HG02885 (cell line): ENCODE measurements around the gene ELK4.

Experiments
- ATAC-seq: cut with Tn5 transposase; IDR thresholded peaks from one replicate; pipeline ENCODE4 v1.9.1; 2021; ENCODE audit warnings: mild to moderate bottlenecking; ENCODE audit not compliant: unreplicated experiment, poor library complexity

ELK4 gene

DNA sequence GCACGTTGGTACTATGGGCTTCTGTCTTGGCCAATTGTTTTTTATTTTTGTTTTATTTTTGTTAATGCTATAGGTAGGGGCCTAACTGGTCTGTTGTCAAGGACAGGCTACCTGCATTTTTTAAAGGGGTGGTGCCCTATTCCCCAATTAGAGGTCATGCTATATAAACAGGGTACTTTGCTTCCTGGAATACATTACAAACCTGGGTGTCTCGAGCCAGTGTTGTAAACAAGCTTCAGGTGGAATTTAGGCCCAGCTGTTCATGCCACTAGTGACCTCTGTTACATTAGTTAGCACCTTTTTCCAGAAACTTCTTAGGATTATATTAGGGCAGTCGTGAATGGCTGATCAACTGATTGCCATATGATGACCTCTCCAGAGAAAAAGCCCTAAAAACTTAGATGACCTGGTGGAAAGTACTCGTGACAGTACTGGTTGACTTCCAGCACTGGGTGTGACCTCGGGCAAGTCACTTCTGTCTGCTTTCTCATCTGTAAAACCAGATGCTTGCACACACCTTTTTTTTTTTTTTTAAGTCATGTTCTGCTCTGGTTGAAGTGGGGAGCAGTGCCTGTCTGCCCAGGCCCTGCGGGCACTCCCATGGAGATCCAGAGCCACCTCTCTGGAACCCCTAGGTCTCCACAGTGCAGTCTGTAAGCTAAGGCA, 46.5 kb downstream of the ELK4 start:
- no peak for ATAC-seq

GRCh38 chr1:205584732-205585131, 47.1 kb downstream of the ELK4 start:
- no peak for ATAC-seq

DNA sequence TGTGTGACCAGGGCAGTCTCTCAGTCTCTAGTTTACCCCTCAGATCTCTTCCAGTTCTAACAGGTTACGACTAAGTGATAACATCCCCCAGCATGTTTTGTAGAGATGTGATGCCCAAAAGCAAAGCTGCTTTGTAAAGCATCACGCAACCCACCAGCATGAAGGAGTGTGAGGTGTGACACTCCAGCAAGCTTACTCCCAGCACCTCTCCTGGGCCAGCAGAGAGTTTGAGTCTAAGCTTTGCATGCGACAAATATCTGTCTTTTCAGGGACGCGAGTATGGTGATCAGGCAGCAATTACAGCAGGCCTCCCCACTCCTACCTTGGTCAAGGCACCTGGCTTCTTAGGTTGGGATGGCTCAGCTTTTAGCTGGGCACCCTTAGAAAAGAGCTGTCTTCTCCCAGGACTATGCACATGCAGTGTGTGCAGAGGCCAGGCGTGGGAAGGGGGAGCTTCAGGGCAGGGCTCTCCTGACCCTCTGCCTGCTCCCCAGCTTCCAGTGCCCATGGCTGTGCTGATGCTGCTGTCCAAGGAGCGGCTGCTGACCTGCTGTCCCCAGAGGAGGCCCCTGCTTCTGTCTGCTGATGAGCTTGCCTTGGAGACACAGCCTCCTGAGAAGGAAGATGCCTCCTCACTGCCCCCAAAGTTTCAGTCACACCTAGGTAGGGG, 48.2 kb downstream of the ELK4 start:
- ATAC-seq: no peak

- ATAC-seq: no peak
These were observed 49.1 kb downstream of the ELK4 start for GRCh38 chr1:205582471-205583291.

GRCh38 chr1:205582046-205582445, 49.8 kb downstream of the ELK4 start:
- no peak for ATAC-seq

DNA sequence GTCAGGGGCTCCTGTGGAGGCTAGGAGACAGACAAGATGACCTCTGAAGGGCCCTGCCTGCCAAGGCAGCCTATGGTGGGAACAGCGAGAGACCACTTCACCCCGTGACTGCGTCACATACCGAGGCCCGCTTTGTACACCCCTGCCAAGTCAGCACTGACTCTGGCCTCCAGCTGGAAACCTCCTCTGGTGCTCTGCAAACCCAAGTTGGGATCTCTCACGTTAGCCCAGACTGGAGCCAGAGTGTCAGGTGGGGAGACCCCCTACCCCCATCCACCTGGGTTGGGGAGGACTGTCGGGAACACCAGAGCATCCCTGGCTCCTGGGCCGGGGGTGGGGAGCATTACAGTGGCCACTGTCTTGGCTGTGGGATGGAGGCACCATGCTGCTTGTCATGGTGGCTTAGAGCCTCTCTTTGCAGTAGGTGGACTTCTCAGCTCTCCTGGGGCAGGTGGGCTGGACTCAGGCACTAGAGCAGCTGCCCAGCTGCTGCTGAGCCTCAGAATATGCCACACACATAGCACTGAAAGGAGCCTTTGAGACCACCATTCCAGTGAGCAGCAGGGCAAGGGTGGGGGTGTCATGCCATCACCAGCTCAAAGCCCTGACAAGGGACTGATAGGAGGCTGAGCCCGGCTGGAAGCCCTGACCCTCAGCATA, 50.4 kb downstream of the ELK4 start:
- ATAC-seq: no peak

DNA sequence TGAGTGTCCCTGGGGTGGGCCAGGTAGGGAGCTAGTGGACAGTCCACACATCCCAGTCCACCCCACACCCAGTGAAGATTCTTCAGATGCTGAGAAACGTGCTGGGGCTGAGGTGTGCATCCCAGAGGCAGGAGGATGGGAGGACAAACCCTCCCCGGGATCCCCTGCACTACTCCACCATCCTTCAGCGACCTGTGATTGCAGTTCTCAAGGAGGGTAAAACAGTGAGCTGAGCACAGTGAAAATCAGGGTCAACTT, 51.0 kb downstream of the ELK4 start:
- no peak for ATAC-seq

DNA sequence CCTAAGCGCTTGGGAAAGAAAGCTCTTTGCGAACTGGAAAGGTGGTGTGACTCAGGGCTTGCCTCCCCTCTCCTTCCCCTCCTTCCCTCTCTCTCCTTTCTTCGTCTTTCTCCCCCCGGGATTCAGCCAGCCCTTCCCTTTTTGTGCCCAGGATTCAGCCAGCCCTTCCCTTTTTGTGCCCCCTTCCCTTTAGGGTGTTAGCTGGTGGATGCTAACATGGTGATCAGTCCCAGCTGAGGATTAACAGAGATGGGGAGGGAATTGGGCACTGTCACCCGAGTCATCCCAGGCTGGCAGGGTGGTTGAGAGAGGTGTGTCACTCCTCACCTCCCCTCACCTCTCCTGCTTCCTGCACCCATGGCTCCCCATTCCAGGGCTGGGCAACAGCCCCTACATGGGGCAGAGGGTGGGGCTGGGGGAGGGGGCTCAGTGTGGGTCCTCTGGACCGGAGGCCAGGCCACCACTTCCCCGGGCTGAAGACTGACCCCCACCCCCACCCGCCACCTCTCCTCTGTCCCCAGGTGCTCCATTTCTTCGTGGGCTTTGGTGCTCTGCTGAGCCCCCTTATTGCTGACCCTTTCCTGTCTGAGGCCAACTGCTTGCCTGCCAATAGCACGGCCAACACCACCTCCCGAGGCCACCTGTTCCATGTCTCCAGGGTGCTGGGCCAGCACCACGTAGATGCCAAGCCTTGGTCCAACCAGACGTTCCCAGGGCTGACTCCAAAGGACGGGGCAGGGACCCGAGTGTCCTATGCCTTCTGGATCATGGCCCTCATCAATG, 51.5 kb downstream of the ELK4 start:
- ATAC-seq: no peak

DNA sequence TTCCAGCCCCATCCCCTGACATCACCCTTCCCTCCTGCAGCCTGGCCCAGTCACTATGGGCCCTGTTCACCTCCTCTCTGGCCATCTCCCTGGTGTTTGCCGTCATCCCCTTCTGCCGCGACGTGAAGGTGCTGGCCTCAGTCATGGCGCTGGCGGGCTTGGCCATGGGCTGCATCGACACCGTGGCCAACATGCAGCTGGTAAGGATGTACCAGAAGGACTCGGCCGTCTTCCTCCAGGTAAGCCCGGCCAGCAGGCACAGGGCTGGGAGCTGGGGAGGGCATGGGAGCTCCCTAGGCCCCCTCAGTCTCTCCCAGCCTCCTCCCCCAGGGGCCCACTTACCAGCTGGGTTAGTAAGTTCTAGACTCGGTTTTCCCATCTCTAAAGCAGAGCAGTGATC, 52.1 kb downstream of the ELK4 start:
- ATAC-seq: no peak

- ATAC-seq: no peak
These were observed 52.8 kb downstream of the ELK4 start for GRCh38 chr1:205578780-205579571.

DNA sequence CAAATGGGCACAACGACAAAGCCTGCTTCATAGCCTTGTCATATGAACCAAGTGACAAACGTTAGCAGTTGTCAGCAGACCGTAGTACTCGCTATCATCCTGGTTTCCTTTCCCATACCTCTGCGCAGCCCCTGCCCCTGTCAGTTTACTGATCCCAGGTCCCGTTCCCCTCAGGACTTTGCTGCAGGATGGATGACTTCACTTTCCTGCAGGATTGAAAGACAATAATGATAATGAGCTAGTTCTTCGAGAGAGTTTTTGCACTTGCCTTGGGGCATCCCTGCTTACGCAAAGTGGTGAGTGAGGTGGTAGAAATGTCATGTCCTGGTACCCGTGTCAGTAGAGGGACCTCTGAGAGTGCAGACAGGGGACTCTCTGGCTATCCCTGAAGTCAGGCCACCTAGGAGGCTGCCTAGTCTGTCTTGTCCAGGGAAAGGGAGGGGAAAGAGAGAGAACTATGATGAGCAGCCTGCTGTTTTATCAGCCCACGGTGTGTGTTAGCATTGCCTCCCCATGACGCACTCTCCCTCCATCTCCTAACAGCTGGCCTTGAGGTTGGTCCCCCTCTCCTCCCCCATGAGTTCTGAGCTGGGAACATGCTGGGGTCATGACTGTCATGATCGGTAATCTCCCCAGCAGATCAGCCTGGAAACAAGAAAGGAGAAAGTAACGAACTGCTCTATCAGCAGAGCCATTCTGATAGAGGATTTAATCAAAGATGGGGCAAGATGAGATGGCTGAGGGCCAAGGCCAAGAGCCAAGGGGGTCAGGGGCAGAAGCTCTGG, 53.7 kb downstream of the ELK4 start:
- no peak for ATAC-seq

- no peak for ATAC-seq
These were observed 54.7 kb downstream of the ELK4 start for GRCh38 chr1:205576805-205577761.

DNA sequence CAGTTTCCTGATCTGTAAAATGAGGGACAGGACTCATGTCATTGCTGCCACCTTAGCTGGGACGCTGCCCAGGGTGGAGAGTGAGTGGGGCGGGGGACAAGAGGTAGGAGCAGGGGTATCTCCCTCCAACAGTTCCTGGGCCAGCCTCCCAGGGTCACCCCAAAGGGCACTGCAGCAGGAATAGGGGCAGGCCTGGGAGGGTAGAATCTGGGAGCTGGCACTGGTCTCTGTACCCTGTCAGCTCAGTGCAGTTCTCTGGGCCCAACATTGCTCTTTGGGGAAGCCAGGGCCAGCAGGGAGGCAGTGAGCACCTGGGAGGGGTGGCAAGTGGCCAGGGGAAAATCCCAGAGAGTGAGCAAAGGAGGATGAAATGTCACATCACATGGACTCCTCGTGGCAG, 55.8 kb downstream of the ELK4 start:
- ATAC-seq: no peak

DNA sequence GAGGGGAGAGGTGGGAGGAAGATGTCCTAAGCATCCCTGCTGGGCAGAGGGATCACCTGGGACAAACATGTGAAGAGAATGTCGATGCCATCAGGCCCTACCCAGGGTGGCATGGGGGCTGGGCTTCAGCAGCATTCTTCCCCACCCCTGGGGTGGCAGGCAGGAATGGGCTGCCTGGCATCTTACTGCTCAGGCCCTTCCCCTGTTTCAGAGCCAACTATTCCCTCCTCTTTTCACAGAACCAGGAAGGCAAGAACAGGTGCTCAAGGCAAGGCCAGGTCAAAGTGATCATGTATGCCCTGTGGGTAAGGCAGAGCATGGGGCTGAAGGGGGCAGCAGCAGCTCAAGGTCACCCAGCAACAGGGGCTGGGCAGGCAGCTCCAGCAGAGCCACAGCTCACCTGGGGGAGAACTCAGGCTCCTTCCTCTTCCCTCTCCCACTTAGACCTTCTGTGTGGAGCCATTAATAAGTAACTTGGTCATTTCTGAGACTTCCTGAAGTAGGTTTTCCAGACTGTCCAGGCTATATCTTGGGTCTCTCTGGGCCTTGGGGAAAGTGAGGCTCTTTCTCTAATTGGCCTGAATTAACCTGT, 56.4 kb downstream of the ELK4 start:
- no peak for ATAC-seq

- ATAC-seq: no peak
These were observed 59.4 kb downstream of the ELK4 start for GRCh38 chr1:205572421-205572820.

DNA sequence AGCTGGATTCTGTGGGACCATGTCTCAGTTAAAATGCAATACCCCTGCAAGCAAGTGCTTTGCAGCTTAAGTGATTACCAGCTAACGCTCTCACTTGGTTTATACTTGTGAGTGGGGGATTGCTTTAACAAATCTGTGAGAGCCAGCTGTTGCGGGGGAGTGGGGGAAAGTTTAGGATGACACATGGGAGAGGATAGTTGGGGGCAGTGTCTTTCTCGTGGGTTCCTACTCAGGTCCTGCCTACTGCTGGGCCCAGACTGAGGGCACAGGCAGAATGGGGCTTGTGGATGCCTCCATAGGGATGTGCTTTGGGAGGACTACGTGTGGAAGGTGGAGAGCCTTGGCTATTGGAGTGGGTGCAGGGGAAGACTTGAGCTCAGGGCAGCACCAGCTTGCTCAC, 60.1 kb downstream of the ELK4 start:
- ATAC-seq: no peak

- ATAC-seq: no peak
These were observed 60.8 kb downstream of the ELK4 start for GRCh38 chr1:205570796-205571537.
